ENCODE data around the gene MSX1. TPM values are rescaled to one million over a fixed set of nuclear protein-coding genes. Genes with fewer than 3 reads are reported as not detected.
A peak's percentile ranks its signal among the peaks of the same experiment; 100 is the strongest.

Gene MSX1
- total RNA-seq, 4 donors from 2014 or later = not detected

GRCh38 chr4:4849524-4850193, 9.8 kb upstream of the MSX1 start:
- no peaks in the 10 kb centered on the region for H3K9me3 ChIP-seq
- peaks cover 0 to 14% of the 10 kb centered on the region in 2 donors for H3K27me3 ChIP-seq
- H3K4me3 ChIP-seq = no peak overlapping the region
- TF ChIP-seq CTCF (IDR thresholded peaks at IDR 0.05) (no peak), POLR2A (IDR thresholded peaks at IDR 0.05) (no peak)
- H3K4me1 ChIP-seq = peaks cover 0 to 11% (median 0%) of the 10 kb centered on the region in 4 donors
- H3K36me3 ChIP-seq = no peaks in the 10 kb centered on the region
- DNase-seq = peak in 1 of 3 donors; percentile 15
- H3K27ac ChIP-seq = no peak overlapping the region

GRCh38 chr4:4851081-4851480, 8.4 kb upstream of the MSX1 start:
- TF ChIP-seq POLR2A (IDR thresholded peaks at IDR 0.05) = no peak
- no peak for TF ChIP-seq CTCF (IDR thresholded peaks at IDR 0.05)
- Histone ChIP-seq H3K36me3 (no peaks in the 10 kb centered on the region), H3K4me3 (no peak overlapping the region), H3K4me1 (peaks cover 0 to 15% (median 0%) of the 10 kb centered on the region in 4 donors), H3K27ac (no peak overlapping the region), H3K27me3 (peaks cover 0 to 28% of the 10 kb centered on the region in 2 donors), H3K9me3 (no peaks in the 10 kb centered on the region)
- DNase-seq = peak in 1 of 3 donors; percentile 28

GRCh38 chr4:4851906-4852305, 7.6 kb upstream of the MSX1 start:
- H3K4me3 ChIP-seq = no peak overlapping the region
- no peak overlapping the region for H3K27ac ChIP-seq
- no peaks in the 10 kb centered on the region for H3K36me3 ChIP-seq
- DNase-seq = peak in 1 of 3 donors; percentile 15
- peaks cover 0 to 36% of the 10 kb centered on the region in 2 donors for H3K27me3 ChIP-seq
- no peak for TF ChIP-seq CTCF (IDR thresholded peaks at IDR 0.05)
- no peak for TF ChIP-seq POLR2A (IDR thresholded peaks at IDR 0.05)
- H3K9me3 ChIP-seq = no peaks in the 10 kb centered on the region
- peaks cover 0 to 23% (median 2%) of the 10 kb centered on the region in 4 donors for H3K4me1 ChIP-seq

GRCh38 chr4:4852591-4853362, 6.7 kb upstream of the MSX1 start:
- DNase-seq = peak in 1 of 3 donors; percentile 52

GRCh38 chr4:4853371-4853823, 6.1 kb upstream of the MSX1 start:
- Histone ChIP-seq H3K4me1 (peaks cover 0 to 24% (median 2%) of the 10 kb centered on the region in 4 donors), H3K36me3 (no peaks in the 10 kb centered on the region), H3K27me3 (peaks cover 0 to 50% of the 10 kb centered on the region in 2 donors), H3K9me3 (no peaks in the 10 kb centered on the region), H3K27ac (no peak overlapping the region), H3K4me3 (peak overlapping the region in 3 of 4 donors; percentile 20 to 25 (median 25))
- no peak for TF ChIP-seq CTCF (IDR thresholded peaks at IDR 0.05)
- TF ChIP-seq POLR2A (IDR thresholded peaks at IDR 0.05) = no peak
- peak in 1 of 3 donors; percentile 41 for DNase-seq

More at GRCh38 chr4:4852591-4853362, 6.7 kb upstream of the MSX1 start:
- TF ChIP-seq POLR2A (IDR thresholded peaks at IDR 0.05) (no peak), CTCF (IDR thresholded peaks at IDR 0.05) (no peak)
- Histone ChIP-seq H3K36me3 (no peaks in the 10 kb centered on the region), H3K4me3 (peak overlapping the region in 3 of 4 donors; percentile 20 to 25 (median 25)), H3K4me1 (peaks cover 0 to 24% (median 2%) of the 10 kb centered on the region in 4 donors), H3K9me3 (no peaks in the 10 kb centered on the region), H3K27ac (no peak overlapping the region), H3K27me3 (peaks cover 0 to 43% of the 10 kb centered on the region in 2 donors)
